ENCODE data around the gene DCDC1. TPM values are rescaled to one million over a fixed set of nuclear protein-coding genes. Genes with fewer than 3 reads are reported as not detected.

DCDC1 gene
- total RNA-seq, 1 donor from 2014 or later = not detected

DNA sequence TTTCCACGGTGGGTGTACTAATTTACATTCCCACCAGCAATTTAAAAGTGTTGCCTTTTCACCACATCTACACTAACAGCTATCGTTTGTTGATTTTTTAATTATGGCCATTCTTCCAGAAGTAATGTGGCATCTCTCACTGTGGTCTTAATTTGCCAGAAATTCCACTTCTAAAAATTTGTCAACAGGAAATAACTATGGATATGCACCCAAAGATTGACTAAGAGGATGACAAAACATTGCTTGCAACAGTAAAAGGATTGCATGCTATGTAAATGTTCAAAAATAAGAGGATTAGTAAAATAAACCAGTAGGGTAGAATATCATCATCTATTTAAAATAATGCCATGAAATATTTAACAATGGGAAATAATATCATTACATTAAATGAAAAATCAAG is 219.5 kb downstream of the DCDC1 start:
- intact Hi-C loops (cut with micrococcal nuclease) = no loop called here
- no peak for ATAC-seq (ENCODE audit: low read depth)

DNA sequence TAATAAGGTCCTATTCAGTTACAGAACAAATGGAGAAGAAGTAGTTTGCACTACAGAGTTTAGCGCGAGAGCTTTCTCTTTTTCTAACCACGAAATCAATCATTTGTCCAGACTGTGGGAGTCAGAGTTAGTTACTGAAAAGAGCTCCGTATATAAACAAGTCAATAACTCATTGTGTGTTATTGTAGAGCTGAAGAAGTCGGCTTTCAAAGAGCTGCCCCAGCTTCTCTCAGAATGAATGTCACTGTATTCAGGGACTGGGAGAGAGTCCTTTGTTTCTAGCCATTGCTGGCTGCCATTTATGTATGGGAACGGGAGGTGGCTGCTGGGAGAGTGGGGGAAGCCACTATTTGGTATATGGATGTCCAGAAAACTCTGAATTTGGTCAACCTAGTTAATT is 227.8 kb downstream of the DCDC1 start:
- ChIA-PET CTCF (no interaction called here), POLR2A (no interaction called here)
- H3K4me3 Mint-ChIP-seq = no peak overlapping the region
- no peak overlapping the region for H3K27ac Mint-ChIP-seq
- no peak for DNase-seq
- TF ChIP-seq, protein P1, sequence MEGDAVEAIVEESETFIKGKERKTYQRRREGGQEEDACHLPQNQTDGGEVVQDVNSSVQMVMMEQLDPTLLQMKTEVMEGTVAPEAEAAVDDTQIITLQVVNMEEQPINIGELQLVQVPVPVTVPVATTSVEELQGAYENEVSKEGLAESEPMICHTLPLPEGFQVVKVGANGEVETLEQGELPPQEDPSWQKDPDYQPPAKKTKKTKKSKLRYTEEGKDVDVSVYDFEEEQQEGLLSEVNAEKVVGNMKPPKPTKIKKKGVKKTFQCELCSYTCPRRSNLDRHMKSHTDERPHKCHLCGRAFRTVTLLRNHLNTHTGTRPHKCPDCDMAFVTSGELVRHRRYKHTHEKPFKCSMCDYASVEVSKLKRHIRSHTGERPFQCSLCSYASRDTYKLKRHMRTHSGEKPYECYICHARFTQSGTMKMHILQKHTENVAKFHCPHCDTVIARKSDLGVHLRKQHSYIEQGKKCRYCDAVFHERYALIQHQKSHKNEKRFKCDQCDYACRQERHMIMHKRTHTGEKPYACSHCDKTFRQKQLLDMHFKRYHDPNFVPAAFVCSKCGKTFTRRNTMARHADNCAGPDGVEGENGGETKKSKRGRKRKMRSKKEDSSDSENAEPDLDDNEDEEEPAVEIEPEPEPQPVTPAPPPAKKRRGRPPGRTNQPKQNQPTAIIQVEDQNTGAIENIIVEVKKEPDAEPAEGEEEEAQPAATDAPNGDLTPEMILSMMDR (IDR thresholded peaks at IDR 0.05) = no peak
- no peaks in the 10 kb centered on the region for H3K9me3 Mint-ChIP-seq
- no peaks in the 10 kb centered on the region for H3K36me3 Mint-ChIP-seq (ENCODE audit: low read depth)
- no peaks in the 10 kb centered on the region for H3K27me3 Mint-ChIP-seq
- ATAC-seq (ENCODE audit: low read depth) = no peak
- no peaks in the 10 kb centered on the region for H3K4me1 Mint-ChIP-seq
- intact Hi-C loops (cut with micrococcal nuclease) = no loop called here

More for the DNA sequence above, 219.5 kb downstream of the DCDC1 start:
- ChIA-PET POLR2A (no interaction called here), CTCF (no interaction called here)
- H3K36me3 Mint-ChIP-seq (ENCODE audit: low read depth) = no peaks in the 10 kb centered on the region
- no peaks in the 10 kb centered on the region for H3K4me1 Mint-ChIP-seq
- no peaks in the 10 kb centered on the region for H3K9me3 Mint-ChIP-seq
- TF ChIP-seq, protein P1 (IDR thresholded peaks at IDR 0.05) = no peak
- no peak for DNase-seq
- H3K27ac Mint-ChIP-seq = no peak overlapping the region
- H3K4me3 Mint-ChIP-seq = no peak overlapping the region
- peaks cover 2% of the 10 kb centered on the region for H3K27me3 Mint-ChIP-seq

DNA sequence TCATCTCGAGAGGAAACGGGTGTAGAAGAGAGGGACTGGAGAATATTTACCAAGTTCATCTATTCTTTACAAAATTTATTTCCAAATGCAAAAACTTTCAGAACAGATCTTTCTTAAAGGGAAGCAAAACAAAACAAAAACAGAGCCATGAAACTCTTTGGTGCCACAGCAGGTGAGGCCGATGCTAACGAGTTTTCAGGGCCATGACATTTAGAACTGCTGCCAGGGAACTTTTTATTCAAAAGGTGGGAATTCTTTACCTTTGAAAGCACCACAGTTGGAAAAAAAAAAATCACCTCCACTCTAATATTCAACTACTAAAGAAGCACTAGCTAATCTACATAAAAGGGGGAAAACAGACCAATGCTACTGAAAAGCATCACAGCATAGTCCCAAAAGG is 230.1 kb downstream of the DCDC1 start:
- no peak overlapping the region for H3K27ac Mint-ChIP-seq
- intact Hi-C loops (cut with micrococcal nuclease) = no loop called here
- H3K4me1 Mint-ChIP-seq = no peaks in the 10 kb centered on the region
- CTCF ChIA-PET = no interaction called here
- POLR2A ChIA-PET = no interaction called here
- DNase-seq (no peak), ATAC-seq (ENCODE audit: low read depth) (no peak)
- H3K9me3 Mint-ChIP-seq = no peaks in the 10 kb centered on the region
- no peaks in the 10 kb centered on the region for H3K27me3 Mint-ChIP-seq
- no peak overlapping the region for H3K4me3 Mint-ChIP-seq
- H3K36me3 Mint-ChIP-seq (ENCODE audit: low read depth) = no peaks in the 10 kb centered on the region
- TF ChIP-seq, protein P1 (IDR thresholded peaks at IDR 0.05) = no peak

- H3K27ac Mint-ChIP-seq = no peak overlapping the region
- intact Hi-C loops (cut with micrococcal nuclease) = no loop called here
- no peak overlapping the region for H3K4me3 Mint-ChIP-seq
- ChIA-PET CTCF (no interaction called here), POLR2A (no interaction called here)
- TF ChIP-seq, protein P1 (IDR thresholded peaks at IDR 0.05) = no peak
- DNase-seq (no peak), ATAC-seq (ENCODE audit: low read depth) (no peak)
- H3K36me3 Mint-ChIP-seq (ENCODE audit: low read depth) = no peaks in the 10 kb centered on the region
- H3K27me3 Mint-ChIP-seq = no peaks in the 10 kb centered on the region
- H3K4me1 Mint-ChIP-seq = no peaks in the 10 kb centered on the region
- H3K9me3 Mint-ChIP-seq = no peaks in the 10 kb centered on the region
Observed at GRCh38 chr11:31132531-31133421, 236.8 kb downstream of the DCDC1 start.

DNA sequence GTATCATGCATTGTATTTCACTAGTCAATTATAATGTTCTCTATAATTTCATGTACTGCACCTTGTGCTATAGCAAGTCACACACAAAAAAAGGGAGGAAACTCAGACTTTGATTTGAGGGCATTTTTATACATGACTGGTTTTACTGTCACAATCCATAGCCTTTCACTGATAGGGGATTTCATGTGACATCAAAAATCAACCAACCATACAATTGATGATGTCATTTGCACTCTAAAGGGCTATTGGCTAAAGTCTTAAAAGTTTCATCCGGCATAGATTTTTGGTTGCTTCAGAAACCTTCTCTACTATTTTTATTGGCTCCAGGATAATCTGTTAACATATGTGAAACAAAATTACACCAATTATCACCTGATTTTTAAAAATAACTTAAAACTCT is 237.8 kb downstream of the DCDC1 start:
- ChIA-PET POLR2A (no interaction called here), CTCF (no interaction called here)
- no peaks in the 10 kb centered on the region for H3K27me3 Mint-ChIP-seq
- no peak for DNase-seq
- H3K9me3 Mint-ChIP-seq = no peaks in the 10 kb centered on the region
- no peak for ATAC-seq (ENCODE audit: low read depth)
- intact Hi-C loops (cut with micrococcal nuclease) = no loop called here
- TF ChIP-seq, protein P1 (IDR thresholded peaks at IDR 0.05) = no peak
- no peak overlapping the region for H3K4me3 Mint-ChIP-seq
- no peak overlapping the region for H3K27ac Mint-ChIP-seq
- H3K36me3 Mint-ChIP-seq (ENCODE audit: low read depth) = no peaks in the 10 kb centered on the region
- no peaks in the 10 kb centered on the region for H3K4me1 Mint-ChIP-seq

Data from activated B cell treated with CpG ODN at 0.5 μM for 24 hours (primary cell).